Measurements from ENCODE around the gene MX2.

DNA sequence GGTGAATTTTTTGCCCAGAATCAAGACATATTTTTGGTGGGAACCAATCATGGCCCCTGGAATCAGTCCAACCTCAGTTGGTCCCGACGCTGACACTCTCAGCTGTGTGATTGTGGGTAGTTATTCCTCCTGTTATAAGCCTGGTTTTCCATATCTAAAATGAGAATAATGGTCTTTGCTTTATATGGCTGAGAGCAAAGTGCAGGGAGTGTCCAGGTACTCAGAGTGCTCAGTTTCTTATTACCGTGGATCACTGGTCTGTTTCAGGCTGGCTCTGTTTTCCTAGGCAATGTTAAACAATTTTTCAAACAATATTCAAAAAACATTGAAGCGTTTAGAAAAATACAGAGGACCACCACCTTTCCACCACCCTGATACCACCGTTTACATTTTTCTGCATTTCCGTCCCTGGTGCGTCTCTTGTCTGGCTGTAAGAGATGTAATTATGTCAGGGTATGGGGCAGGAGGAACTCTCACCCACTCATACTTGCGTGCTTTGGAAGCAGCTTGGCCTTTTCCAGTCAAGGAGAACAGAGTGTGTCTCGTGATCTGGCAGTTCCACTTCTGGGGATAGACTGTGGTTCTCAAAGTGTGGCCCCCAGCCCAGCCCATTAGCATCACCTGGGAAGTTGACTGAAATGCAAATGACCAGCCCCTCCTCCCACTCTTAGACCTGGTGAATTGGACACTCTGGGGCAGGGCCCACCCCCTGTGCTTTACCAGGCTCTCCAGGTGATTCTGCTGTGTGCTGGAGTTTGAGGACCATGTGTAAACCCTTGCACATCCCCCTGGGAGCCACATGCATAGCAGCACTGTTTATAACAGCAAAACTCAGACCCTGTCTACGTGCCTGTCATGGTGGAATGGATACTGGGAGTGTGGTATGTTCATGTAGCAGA, 71.0 kb downstream of the MX2 start:
- TF ChIP-seq, protein P1, sequence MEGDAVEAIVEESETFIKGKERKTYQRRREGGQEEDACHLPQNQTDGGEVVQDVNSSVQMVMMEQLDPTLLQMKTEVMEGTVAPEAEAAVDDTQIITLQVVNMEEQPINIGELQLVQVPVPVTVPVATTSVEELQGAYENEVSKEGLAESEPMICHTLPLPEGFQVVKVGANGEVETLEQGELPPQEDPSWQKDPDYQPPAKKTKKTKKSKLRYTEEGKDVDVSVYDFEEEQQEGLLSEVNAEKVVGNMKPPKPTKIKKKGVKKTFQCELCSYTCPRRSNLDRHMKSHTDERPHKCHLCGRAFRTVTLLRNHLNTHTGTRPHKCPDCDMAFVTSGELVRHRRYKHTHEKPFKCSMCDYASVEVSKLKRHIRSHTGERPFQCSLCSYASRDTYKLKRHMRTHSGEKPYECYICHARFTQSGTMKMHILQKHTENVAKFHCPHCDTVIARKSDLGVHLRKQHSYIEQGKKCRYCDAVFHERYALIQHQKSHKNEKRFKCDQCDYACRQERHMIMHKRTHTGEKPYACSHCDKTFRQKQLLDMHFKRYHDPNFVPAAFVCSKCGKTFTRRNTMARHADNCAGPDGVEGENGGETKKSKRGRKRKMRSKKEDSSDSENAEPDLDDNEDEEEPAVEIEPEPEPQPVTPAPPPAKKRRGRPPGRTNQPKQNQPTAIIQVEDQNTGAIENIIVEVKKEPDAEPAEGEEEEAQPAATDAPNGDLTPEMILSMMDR (IDR thresholded peaks at IDR 0.05; ENCODE audit: extremely low read depth in 1 of 2, insufficient read depth in 1 of 2, low read depth in 1 of 2, low read length in 2 of 2) = no peak
- TF ChIP-seq POLR2AphosphoS5 (IDR thresholded peaks at IDR 0.05; ENCODE audit: insufficient read depth, low read depth, low read length) = no peak

Data from endothelial cell of umbilical vein (primary cell).